H1 (cell line): ENCODE measurements around the gene TUBB4B. TPM values are rescaled to one million over a fixed set of nuclear protein-coding genes. Genes with fewer than 3 reads are reported as not detected.

Experiments
- CTCF ChIA-PET: fragments of 300-600 bp; sonication (Branson Sonifier 250); formaldehyde crosslinking; loops from one replicate; lab custom pipeline; 2021; ENCODE audit not compliant: partially characterized antibody; lab: Charles Lee
- POLR2A ChIA-PET: fragments of 300-600 bp; sonication (Branson Sonifier 250); formaldehyde crosslinking; loops from one replicate; lab custom pipeline; 2021; ENCODE audit warnings: inconsistent platforms; ENCODE audit not compliant: partially characterized antibody; lab: Charles Lee
- DNase-seq, 2 experiments: peaks; one replicate each; pipeline versions ENCODE4 v3.0.0 to v3.0.0-alpha.2; 2010 to 2022; ENCODE audit warnings: low spot score in 2 of 2, low read depth in 1 of 2, mixed read lengths in 1 of 2
- FAIRE-seq: peaks from 2 replicates; lab custom pipeline; 2011; peaks lifted over from hg19 to GRCh38; lab: Jason Lieb, UNC
- H2AFZ ChIP-seq: 2 replicates; pipeline ENCODE4 v1.8.1; 2012; ENCODE audit warnings: low read length, inconsistent platforms
- H2AK5ac ChIP-seq: 2 replicates; pipeline ENCODE4 v1.6.1; 2013; ENCODE audit warnings: low read depth, low read length
- H2BK120ac ChIP-seq: replicated peaks from 2 replicates; pipeline ENCODE3; 2013; ENCODE audit warnings: low read depth, low read length, inconsistent platforms
- H2BK12ac ChIP-seq: 2 replicates; pipeline ENCODE4 v1.6.1; 2013; ENCODE audit warnings: low read depth, low read length
- H2BK15ac ChIP-seq: 2 replicates; pipeline ENCODE4 v1.6.1; 2013; ENCODE audit warnings: low read length
- H2BK20ac ChIP-seq: 2 replicates; pipeline ENCODE4 v1.6.1; 2013; ENCODE audit warnings: low read length
- H2BK5ac ChIP-seq: 2 replicates; pipeline ENCODE4 v1.6.1; 2013; ENCODE audit warnings: low read depth, low read length
- H3K14ac ChIP-seq: 2 replicates; pipeline ENCODE4 v1.6.1; 2013; ENCODE audit warnings: inconsistent platforms; ENCODE audit not compliant: insufficient read length
- H3K18ac ChIP-seq: 2 replicates; pipeline ENCODE4 v1.6.1; 2013; ENCODE audit warnings: low read length; ENCODE audit errors: extremely low read depth
- H3K23ac ChIP-seq: 2 replicates; pipeline ENCODE4 v1.6.1; 2013; ENCODE audit warnings: inconsistent platforms; ENCODE audit not compliant: insufficient read length
- H3K23me2 ChIP-seq: 2 replicates; pipeline ENCODE4 v1.6.1; 2013; ENCODE audit warnings: low read depth, low read length
- H3K27ac ChIP-seq: 2 replicates; pipeline ENCODE4 v1.6.1; 2011; ENCODE audit warnings: low read depth, low read length, inconsistent platforms
- H3K27me3 ChIP-seq, 4 experiments: replicated peaks in 1 of 4; 1 replicate in 1 of 4; 2 replicates in 3 of 4; pipeline versions ENCODE4 v1.6.1 to v1.8.1; 2011 to 2013; ENCODE audit warnings: low read length in 3 of 4, mild to moderate bottlenecking in 3 of 4, inconsistent platforms in 2 of 4, mixed read lengths in 2 of 4, moderate library complexity in 1 of 4; ENCODE audit not compliant: control insufficient read depth in 3 of 4, insufficient read depth in 3 of 4; ENCODE audit errors: extremely low read depth in 1 of 4
- H3K36me3 ChIP-seq, 4 experiments: 2 replicates each; pipeline versions ENCODE4 v1.6.1 to v1.8.1; 2011 to 2013; ENCODE audit warnings: mild to moderate bottlenecking in 4 of 4, low read length in 3 of 4, moderate library complexity in 2 of 4, control low read depth in 1 of 4, inconsistent platforms in 1 of 4; ENCODE audit not compliant: insufficient read depth in 4 of 4, control insufficient read depth in 2 of 4
- H3K4ac ChIP-seq: replicated peaks from 2 replicates; pipeline ENCODE3; 2013; ENCODE audit warnings: low read length, low read depth, mixed read lengths, inconsistent platforms; ENCODE audit not compliant: insufficient read length
- H3K4me1 ChIP-seq, 4 experiments: replicated peaks in 1 of 4; 1 replicate in 1 of 4; 2 replicates in 3 of 4; pipeline versions ENCODE4 v1.6.1 to v1.8.1; 2011 to 2013; ENCODE audit warnings: low read length in 3 of 4, inconsistent platforms in 2 of 4, mixed read lengths in 1 of 4; ENCODE audit not compliant: insufficient read depth in 4 of 4, control insufficient read depth in 3 of 4
- H3K4me2 ChIP-seq, 2 experiments: 2 replicates each; pipeline versions ENCODE4 v1.6.1 to v1.8.1; 2011 to 2013; ENCODE audit warnings: low read depth in 2 of 2, low read length in 2 of 2, control low read depth in 1 of 2, inconsistent platforms in 1 of 2, mild to moderate bottlenecking in 1 of 2; ENCODE audit not compliant: insufficient read depth in 1 of 2
- H3K4me3 ChIP-seq, 4 experiments: fragments of 200-600, 300-600 bp in 1 of 4; sonication (generic), shearing (Covaris generic), sonication (Bioruptor Twin) in 1 of 4; 2 replicates each; pipeline versions ENCODE4 v1.5.1 to v1.8.1; 2011 to 2016; ENCODE audit warnings: low read length in 4 of 4, low read depth in 3 of 4, control low read depth in 2 of 4, inconsistent platforms in 2 of 4, mild to moderate bottlenecking in 2 of 4, mixed read lengths in 1 of 4, moderate library complexity in 1 of 4; ENCODE audit not compliant: insufficient read depth in 2 of 4; ENCODE audit errors: extremely low read depth in 1 of 4
- H3K56ac ChIP-seq: replicated peaks from 2 replicates; pipeline ENCODE3; 2013; ENCODE audit warnings: low read depth, mild to moderate bottlenecking, mixed read lengths, low read length, inconsistent platforms; ENCODE audit not compliant: insufficient read length
- H3K79me1 ChIP-seq: 2 replicates; pipeline ENCODE4 v1.6.1; 2013; ENCODE audit warnings: low read depth, low read length, control low read depth
- H3K79me2 ChIP-seq, 2 experiments: 2 replicates each; pipeline versions ENCODE4 v1.6.1 to v1.8.1; 2012 to 2013; ENCODE audit warnings: low read length in 2 of 2, mild to moderate bottlenecking in 2 of 2, inconsistent platforms in 1 of 2; ENCODE audit not compliant: insufficient read depth in 2 of 2, control insufficient read depth in 1 of 2
- H3K9ac ChIP-seq, 4 experiments: replicated peaks in 1 of 4; 1 replicate in 1 of 4; 2 replicates in 3 of 4; pipeline versions ENCODE4 v1.6.1 to v1.8.1; 2011 to 2013; ENCODE audit warnings: low read depth in 3 of 4, low read length in 3 of 4, control low read depth in 2 of 4, mild to moderate bottlenecking in 2 of 4, moderate library complexity in 2 of 4, inconsistent platforms in 1 of 4; ENCODE audit errors: extremely low read depth in 1 of 4
- H3K9me3 ChIP-seq, 2 experiments: 2 replicates each; pipeline versions ENCODE4 v1.6.1 to v1.8.1; 2012 to 2013; ENCODE audit warnings: mild to moderate bottlenecking in 2 of 2, moderate library complexity in 2 of 2, control low read depth in 1 of 2, inconsistent platforms in 1 of 2, low read depth in 1 of 2, low read length in 1 of 2, mixed read lengths in 1 of 2; ENCODE audit not compliant: insufficient read depth in 2 of 2
- H4K20me1 ChIP-seq, 2 experiments: replicated peaks in 1 of 2; 2 replicates each; pipeline versions ENCODE3 to v1.8.1; 2011 to 2013; ENCODE audit warnings: inconsistent platforms in 2 of 2, low read length in 2 of 2, mild to moderate bottlenecking in 1 of 2; ENCODE audit not compliant: insufficient read depth in 2 of 2, control insufficient read depth in 1 of 2
- H4K5ac ChIP-seq: 2 replicates; pipeline ENCODE4 v1.6.1; 2013; ENCODE audit warnings: low read length, low read depth, mixed read lengths, inconsistent platforms; ENCODE audit not compliant: insufficient read length
- H4K8ac ChIP-seq: 2 replicates; pipeline ENCODE4 v1.8.0; 2013; ENCODE audit warnings: mild to moderate bottlenecking, moderate library complexity, low read length, inconsistent platforms; ENCODE audit not compliant: insufficient read depth; ENCODE audit errors: extremely low read depth
- H4K91ac ChIP-seq: replicated peaks from 2 replicates; pipeline ENCODE3; 2013; ENCODE audit warnings: low read length, mixed read lengths, inconsistent platforms; ENCODE audit not compliant: insufficient read length
- RAD21 ChIP-seq, 2 experiments: IDR thresholded peaks in 1 of 2; conservative IDR thresholded peaks in 1 of 2; 2 replicates each; pipeline ENCODE4 v1.6.1; 2011; ENCODE audit warnings: low read depth in 2 of 2, low read length in 2 of 2, improper control_type of control experiment in 1 of 2, inconsistent platforms in 1 of 2, mild to moderate bottlenecking in 1 of 2, moderate library complexity in 1 of 2
- SP1 ChIP-seq: IDR thresholded peaks from 2 replicates; pipeline ENCODE4 v1.6.1; 2011; ENCODE audit warnings: low read depth, low read length
- SUZ12 ChIP-seq: fragments of 200-600 bp; sonication (generic); IDR thresholded peaks from 2 replicates; pipeline ENCODE4 v1.6.1; 2012; ENCODE audit warnings: mild to moderate bottlenecking, inconsistent platforms, low read length, moderate library complexity, mixed read lengths
- TBP ChIP-seq: IDR thresholded peaks from 2 replicates; pipeline ENCODE4 v1.6.1; 2011; ENCODE audit warnings: low read depth, low read length, improper control_type of control experiment
- WGBS, 2 experiments: shearing (Covaris generic) in 1 of 2; methylation state at CpG; one replicate each; pipeline versions ENCODE4 v1.1.6 to v1.1.7; 2013 to 2015; ENCODE audit warnings: low lambda C conversion rate in 2 of 2, mixed read lengths in 2 of 2, inconsistent platforms in 1 of 2, low coverage in 1 of 2, missing lambda C conversion rate in 1 of 2; ENCODE audit not compliant: insufficient replicate concordance in 2 of 2, insufficient coverage in 1 of 2, insufficient read length in 1 of 2; ENCODE audit errors: extremely low coverage in 1 of 2, missing lambda C conversion rate in 1 of 2; 5-methylcytosine and 5-hydroxymethylcytosine counted together
- polyA plus RNA-seq, 7 experiments: library from polyadenylated mRNA; depleted of rRNA in 3 of 7; stranded (reverse) in 5 of 7; unstranded in 2 of 7; fragments of >200 nt in 5 of 7; fragments of 200-250 nt in 2 of 7; gene quantifications; 1 replicate in 5 of 7; 2 replicates in 1 of 7; 4 replicates in 1 of 7; pipeline versions ENCODE4 v1.2.1 to v1.2.3, GENCODE V29; 2011 to 2013; ENCODE audit warnings: missing spikeins in 2 of 7, mixed read lengths in 2 of 7
- total RNA-seq: library from RNA; stranded (reverse); fragmentation: NEBNext Ultra II Directional; extraction: Animal tissue kit (Norgen Biotek cat#: 25700); gene quantifications from 2 replicates; pipeline ENCODE4 v1.2.1, GENCODE V29; 2021
- TF ChIP-seq, protein P1 (sequence below), 3 experiments: IDR thresholded peaks; 1 replicate in 2 of 3; 2 replicates in 1 of 3; pipeline versions ENCODE4 v1.5.1 to v1.6.1; 2011; ENCODE audit warnings: low read length in 3 of 3, mild to moderate bottlenecking in 3 of 3, inconsistent platforms in 2 of 3, low read depth in 1 of 3, moderate library complexity in 1 of 3; ENCODE audit not compliant: insufficient read depth in 1 of 3; ENCODE audit errors: control extremely low read depth in 1 of 3

Gene TUBB4B
- total and polyA plus RNA-seq, 2 of the 8 experiments (the other 6 are each of a cell fraction or from before 2014, with no cell fraction given) = 280 to 307 TPM

- 87% methylated on average over 25 of the region's 35 CpGs; no CpG with 5 or more reads in 1 of the 2 experiments for WGBS, 2 experiments
- Histone ChIP-seq H3K14ac (no peak overlapping the region), H3K79me2 (peaks cover 0 to 7% of the 10 kb centered on the region in 2 experiments; a peak in 1 of 4 replicates), H3K36me3 (no peaks in the 10 kb centered on the region), H2BK120ac (no peak overlapping the region), H3K4me1 (peaks cover 0 to 12% (median 8%) of the 10 kb centered on the region in 4 experiments; a peak in 6 of 7 replicates), H3K9ac (no peak overlapping the region), H4K20me1 (peaks cover 6 to 8% of the 10 kb centered on the region in 2 experiments), H2AFZ (no peak overlapping the region), H3K4me3 (no peak overlapping the region), H4K91ac (no peak overlapping the region), H4K5ac (no peak overlapping the region), H2BK15ac (0 out of 2 replicates have a peak overlapping the region, but pooled peaks have one; percentile 72), H3K23me2 (peaks cover 5% of the 10 kb centered on the region; the same call in 1 of the 2 replicates), H3K4me2 (no peak overlapping the region), H3K56ac (no peak overlapping the region), H3K9me3 (no peaks in the 10 kb centered on the region), H2BK20ac (no peak overlapping the region), H3K27me3 (no peaks in the 10 kb centered on the region), H2BK12ac (no peak overlapping the region), H3K27ac (no peak overlapping the region), H4K8ac (0 out of 2 replicates have a peak overlapping the region, but pooled peaks have one; percentile 25), H3K79me1 (no peaks in the 10 kb centered on the region), H2AK5ac (no peak overlapping the region), H2BK5ac (no peak overlapping the region), H3K4ac (peak overlapping the region; percentile 53), H3K18ac (no peak overlapping the region), H3K23ac (no peak overlapping the region)
- POLR2A ChIA-PET = interaction anchor here (1.0 to 69.9 kb wide), 3 partner anchors 1 to 72 kb away, joined by 3 to 1462 read pairs (median 1462); partner anchors contain the start of genes CYSRT1, NDOR1, NELFB and RNF208
- TF ChIP-seq SUZ12 (no peak), TBP (no peak), SP1 (no peak), RAD21 (IDR thresholded peaks at IDR 0.05 in 1 of 2, conservative IDR thresholded peaks at IDR 0.05 in 1 of 2; ENCODE audit: low read depth in 2 of 2, low read length in 2 of 2) (peak in 1 of 2 experiments; percentile 13; a peak in 1 of 4 replicates)
- TF ChIP-seq, protein P1, sequence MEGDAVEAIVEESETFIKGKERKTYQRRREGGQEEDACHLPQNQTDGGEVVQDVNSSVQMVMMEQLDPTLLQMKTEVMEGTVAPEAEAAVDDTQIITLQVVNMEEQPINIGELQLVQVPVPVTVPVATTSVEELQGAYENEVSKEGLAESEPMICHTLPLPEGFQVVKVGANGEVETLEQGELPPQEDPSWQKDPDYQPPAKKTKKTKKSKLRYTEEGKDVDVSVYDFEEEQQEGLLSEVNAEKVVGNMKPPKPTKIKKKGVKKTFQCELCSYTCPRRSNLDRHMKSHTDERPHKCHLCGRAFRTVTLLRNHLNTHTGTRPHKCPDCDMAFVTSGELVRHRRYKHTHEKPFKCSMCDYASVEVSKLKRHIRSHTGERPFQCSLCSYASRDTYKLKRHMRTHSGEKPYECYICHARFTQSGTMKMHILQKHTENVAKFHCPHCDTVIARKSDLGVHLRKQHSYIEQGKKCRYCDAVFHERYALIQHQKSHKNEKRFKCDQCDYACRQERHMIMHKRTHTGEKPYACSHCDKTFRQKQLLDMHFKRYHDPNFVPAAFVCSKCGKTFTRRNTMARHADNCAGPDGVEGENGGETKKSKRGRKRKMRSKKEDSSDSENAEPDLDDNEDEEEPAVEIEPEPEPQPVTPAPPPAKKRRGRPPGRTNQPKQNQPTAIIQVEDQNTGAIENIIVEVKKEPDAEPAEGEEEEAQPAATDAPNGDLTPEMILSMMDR (IDR thresholded peaks at IDR 0.05; ENCODE audit: control extremely low read depth in 1 of 3, insufficient read depth in 1 of 3, low read depth in 1 of 3, low read length in 3 of 3) = peak in 1 of 3 experiments; percentile 38; a peak in 2 of 4 replicates
- DNase-seq (no peak), FAIRE-seq (no peak)
- CTCF ChIA-PET = interaction anchor here (0.6 to 20.2 kb wide), 27 partner anchors 9 to 183 kb away, joined by 3 to 204 read pairs (median 6); partner anchors contain the start of genes ANAPC2, CYSRT1, LRRC26 and NDOR1
These were observed 5.5 kb upstream of the TUBB4B start for GRCh38 chr9:137235424-137236237.
